SK-N-DZ (cell line): ENCODE data around the gene TMEM164.

Source experiments
- DNase-seq: peaks from one replicate; pipeline ENCODE4 v3.0.0-alpha.2; 2015; ENCODE audit warnings: low spot score
- small RNA-seq, 2 experiments: library from RNA; depleted of rRNA; stranded (forward); fragments of <200 nt; gene quantifications; one replicate each; pipeline ENCODE3, GENCODE V24; 2014

The TMEM164 gene

DNA sequence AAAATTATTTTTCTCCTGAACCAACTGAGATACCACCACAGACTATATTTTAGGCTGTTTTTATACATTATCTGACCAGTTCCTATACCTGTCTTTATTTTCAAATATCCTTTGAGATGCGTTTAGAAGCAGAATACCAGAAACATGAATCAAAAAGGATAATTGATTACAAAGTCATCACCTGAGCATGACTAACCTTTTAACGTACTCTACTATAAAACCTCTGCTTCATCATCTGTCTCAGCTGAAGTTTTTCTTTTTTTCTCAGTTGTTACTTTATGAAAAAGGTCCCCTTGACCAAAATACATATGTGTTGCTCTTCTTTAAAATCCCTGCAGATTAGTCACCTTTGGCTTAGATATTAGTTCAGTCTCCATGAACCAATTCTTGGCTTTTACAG is 205.2 kb downstream of the TMEM164 start:
- DNase-seq = no peak

DNA sequence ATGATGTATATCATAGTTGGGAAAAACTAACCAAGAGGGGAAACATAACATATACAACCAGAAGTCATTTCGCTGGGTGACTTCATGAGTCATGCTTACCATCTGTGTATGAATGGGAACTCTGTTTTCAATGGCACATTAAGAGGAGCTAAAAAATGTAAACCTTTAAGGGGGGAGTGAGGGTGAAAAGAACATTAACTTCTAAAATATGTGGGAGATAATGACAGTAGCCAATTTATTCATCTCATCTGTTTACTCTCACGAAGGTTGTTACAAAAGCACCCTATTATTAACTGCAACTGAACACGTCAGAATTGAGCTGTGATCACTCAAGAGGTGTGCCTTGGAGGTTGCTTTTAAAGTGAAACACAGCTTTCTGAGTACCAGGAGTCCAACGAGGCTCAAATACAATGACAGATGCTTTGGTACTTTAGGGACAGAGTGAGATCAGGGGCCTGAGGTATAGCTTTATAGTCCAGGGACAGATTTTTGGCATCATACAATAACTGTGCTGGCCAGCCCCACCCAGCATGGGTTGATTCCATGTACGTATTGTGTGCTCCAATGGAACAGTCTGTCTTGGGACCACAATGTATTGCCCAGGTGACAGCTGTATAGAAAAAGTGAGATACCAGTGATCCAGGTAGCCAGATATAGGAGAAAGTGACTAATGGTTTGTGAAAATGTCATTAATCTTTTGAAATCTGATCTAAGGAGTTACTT is 207.7 kb downstream of the TMEM164 start:
- DNase-seq = no peak

DNA sequence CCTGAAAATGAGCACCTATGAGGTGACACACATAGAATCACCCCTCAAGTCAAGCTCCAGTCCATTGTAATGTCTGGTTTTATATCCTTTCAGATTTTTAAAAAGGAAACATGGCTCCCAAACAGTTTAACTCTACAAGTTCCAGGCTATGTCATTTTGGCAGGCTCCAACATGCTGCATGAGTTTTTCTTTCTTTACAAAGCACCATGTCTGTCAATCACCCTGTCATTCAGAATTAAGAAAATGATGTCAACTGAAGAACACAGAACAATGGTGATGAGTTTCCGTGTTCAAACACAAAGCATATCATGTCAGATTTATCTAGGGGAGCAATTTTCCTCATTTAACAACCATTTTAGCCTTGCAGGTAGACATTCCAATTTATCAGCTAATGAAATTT is 208.4 kb downstream of the TMEM164 start:
- DNase-seq = no peak

DNA sequence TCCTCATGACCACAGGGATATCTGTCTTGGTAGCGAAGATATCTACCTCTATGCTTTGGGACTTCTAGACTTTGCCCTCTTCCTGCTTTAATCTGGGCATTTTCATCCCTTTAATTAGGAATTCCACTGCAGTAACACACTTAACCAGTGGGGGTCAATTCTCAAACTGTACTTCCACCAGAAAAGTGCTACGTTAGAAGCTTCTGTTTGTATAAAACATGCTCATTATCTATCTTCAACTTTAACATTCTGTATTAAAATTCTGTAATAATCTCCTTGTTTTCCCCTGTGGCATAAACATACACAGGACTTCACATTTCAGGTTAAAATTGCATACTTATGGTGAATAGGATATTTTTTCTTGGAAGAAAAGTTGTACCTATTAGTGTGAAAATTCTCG is 209.4 kb downstream of the TMEM164 start:
- no peak for DNase-seq

DNA sequence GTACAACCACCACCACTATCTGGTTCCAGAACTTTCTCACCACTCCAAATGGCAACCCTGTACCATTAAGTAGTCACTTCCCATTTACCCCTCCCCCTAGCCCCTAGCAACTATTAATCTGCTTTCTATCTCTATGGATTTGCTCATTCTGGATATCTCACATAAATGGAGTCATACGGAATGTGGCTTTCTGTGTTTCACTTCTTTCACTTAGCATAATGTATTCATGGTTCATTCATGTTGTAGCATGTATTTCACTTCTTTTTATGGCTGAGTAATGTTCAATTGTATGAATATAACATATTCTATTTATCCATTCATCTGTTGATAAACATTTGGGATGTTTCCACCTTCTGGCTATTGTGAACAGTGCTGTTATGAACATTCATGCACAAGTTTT is 210.3 kb downstream of the TMEM164 start:
- DNase-seq = no peak

DNA sequence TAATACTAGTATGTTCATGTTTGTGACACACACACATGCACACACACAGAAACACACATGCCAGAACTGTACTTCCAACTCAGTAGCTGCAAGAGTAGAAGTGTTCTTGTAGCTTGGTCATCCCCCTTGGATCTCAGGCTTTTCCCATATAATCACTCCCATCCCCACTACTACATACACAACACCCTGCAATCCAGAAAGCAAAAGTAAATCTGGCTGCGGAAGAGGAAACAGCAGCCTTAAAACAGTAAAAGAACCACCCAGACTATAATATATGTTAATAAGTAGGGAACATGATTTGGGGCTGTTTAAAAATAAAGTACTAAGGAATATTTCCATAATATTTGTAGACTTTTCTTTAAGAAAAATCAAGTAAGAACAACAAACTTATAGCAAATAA is 211.8 kb downstream of the TMEM164 start:
- no peak for DNase-seq

DNA sequence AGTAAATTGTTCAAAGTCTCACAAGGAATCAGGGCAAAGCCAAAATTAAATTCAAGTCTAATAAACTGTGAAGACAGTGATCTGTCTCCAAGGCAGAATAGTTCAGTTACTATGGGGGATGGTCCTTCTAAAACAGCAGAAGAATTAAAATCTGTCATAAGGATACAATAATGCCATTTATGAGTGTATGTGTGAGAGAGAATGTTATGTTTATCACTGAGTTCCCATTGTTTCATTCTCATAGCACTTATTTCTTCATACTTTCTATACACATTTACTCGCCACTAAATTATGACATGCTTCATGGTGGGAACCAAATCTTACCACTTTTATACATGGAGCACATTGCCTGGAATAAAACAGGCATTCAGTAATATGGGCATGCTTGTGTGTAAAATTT is 212.5 kb downstream of the TMEM164 start:
- DNase-seq = no peak

DNA sequence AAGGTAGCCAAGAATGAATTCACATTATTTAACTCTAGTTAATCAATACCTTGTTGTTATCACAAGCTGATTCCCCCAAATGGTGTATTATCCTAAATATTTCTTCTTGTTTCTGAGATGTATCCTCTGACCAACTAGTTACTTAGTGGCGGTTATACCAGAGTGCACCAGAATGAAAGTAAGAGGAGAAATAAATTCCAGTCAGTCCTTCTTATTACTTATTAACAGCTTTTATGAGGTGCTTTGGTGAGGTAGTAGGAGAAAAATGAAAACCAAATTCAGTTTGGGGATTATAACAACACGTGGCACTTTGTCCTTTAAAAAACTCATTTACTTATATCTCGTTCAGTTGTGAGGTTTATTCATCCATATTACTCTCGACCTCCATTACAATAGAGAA is 213.1 kb downstream of the TMEM164 start:
- no peak for DNase-seq

DNA sequence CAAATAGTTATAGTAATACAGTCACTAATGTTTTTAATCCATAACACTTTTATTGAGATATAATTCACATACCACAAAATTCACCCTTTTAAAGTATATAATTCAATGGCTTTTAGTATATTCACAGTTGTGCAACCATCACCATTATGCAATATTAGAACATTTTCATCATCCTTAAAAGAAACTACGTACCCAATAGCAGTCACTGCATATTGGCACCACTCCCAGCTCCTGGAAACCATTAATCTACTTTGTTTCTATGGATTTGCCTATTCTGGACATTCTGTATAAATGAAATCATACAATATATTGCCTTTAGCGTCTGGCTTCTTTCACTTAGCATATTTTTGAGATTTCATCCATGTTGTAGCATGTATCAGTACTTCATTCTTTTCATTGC is 215.7 kb downstream of the TMEM164 start:
- DNase-seq = no peak

DNA sequence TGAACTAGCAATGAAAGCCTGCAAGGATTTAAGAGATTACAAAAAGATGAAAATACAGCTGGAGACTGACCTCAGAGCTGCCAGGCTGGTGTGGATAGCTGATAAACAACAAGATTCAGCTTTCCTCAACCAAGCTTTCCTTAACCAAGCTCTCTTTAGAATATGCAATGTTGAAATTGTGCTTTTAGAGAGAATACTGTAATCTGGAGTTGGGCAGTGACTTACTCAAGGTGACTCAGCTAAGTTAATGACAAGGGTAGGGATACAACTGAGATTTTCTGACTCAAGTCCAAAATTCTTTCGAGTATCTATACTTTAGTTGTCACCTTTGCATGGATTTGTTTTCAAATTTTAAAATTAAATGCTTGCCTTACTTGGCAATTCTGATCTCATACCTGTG is 217.0 kb downstream of the TMEM164 start:
- no peak for DNase-seq

DNA sequence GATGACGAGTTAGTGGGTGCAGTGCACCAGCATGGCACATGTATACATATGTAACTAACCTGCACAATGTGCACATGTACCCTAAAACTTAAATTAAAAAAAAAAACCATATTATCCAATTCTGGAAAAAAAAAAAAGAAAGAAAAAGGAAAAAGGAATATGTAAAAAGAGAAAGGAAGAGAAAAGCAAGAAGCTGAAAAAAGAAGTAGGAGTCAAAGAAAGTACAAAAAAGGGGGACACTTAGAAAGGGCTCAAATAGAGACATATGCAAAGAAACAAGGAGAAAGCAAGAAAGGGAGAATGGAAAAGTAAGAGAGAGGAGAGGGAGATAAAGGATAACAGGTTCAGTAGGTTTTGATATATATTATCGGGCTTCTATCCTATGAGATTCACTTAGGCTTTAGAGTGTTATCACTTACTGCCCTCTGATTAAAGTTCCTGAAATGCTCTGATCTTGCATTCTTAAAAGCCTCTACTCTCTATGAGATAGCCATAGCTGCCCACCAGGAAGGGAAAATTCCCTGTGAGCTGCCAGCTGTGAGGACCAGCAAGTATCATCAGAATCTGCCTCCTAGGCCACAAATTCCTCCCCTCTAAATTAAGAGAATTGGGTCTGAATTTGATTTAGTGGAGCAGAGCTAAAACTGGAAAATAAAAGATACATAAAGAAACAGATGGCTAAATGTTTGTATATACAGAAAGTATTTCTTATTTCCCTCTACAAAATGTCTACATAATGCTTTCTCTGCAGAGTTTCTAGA is 219.8 kb downstream of the TMEM164 start:
- DNase-seq = peak; percentile 82

DNA sequence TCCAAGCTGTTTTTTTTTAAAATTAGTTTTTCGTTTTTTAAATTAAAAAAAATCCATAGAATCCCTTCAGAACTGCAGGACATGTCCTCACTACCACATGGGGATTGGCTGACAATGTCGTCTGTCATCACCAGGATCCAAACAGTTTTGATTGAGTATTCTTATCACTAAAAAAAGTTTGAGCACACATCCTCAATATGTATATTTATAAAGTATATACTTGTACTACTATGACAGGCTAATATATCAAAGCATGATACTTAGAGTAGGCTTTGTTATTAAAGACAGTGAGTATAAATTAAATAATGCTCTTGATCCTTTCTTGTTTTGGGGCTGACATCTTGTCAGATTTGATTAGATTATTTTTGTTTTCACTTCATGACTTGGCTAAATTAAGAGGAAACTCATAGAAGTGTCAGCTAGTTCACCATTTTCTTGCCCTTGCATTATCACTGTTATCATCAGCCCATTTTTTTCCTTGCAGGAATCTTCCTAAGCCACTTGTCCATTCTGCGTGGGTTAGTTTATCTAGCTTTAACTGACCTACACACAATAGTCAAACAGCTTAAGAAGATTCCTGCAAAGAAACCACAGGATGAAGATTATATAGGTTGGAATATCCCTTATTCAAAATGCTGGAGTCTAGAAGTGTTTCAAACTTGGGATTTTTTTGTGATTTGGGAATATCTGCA is 222.2 kb downstream of the TMEM164 start:
- peak; percentile 6 for DNase-seq

DNA sequence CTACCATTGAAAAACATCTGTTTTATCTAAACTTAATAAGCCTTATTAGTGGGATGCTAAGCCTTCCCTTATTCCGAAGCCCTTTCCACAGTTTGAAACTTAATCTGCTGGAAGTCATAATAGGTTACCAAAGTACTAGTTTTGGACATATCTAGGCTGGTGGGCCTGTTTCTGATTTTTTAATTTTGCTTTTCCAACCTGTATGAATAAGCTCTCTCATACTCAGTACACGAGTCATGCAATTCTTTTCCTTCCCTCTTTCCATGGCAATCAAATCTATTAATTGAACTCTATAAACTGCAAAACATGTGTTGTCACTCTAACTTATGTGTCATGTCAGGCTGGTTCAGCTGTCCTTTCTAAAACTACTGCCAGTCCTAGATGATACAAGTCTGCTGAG is 224.0 kb downstream of the TMEM164 start:
- peak; percentile 11 for DNase-seq

Small RNAs within 50 kb of the gene (small RNA-seq; reads per million reads assigned to genes)
- gene MIR3978 (0 reads per million in 2 experiments), gene MIR652 (1.1 to 9.2 reads per million in 2 experiments), gene SNORD96B (0.27 to 12.3 reads per million in 2 experiments)
